HUES48 (cell line): ENCODE results near the gene GPATCH2L.

Experiments
- H3K27ac ChIP-seq: one replicate; pipeline ENCODE4 v1.7.0; 2013; ENCODE audit warnings: low read depth, low read length, inconsistent platforms
- H3K27me3 ChIP-seq: 2 replicates; pipeline ENCODE4 v1.6.1; 2013; ENCODE audit warnings: mild to moderate bottlenecking, low read length; ENCODE audit not compliant: control insufficient read depth, insufficient read depth
- H3K36me3 ChIP-seq: 2 replicates; pipeline ENCODE4 v1.6.1; 2013; ENCODE audit warnings: low read length; ENCODE audit not compliant: control insufficient read depth, insufficient read depth
- H3K4me1 ChIP-seq: 2 replicates; pipeline ENCODE4 v1.6.1; 2013; ENCODE audit warnings: mild to moderate bottlenecking, low read length; ENCODE audit not compliant: control insufficient read depth, insufficient read depth
- H3K4me3 ChIP-seq: 2 replicates; pipeline ENCODE4 v1.5.1; 2013; ENCODE audit warnings: mild to moderate bottlenecking, low read depth, low read length
- H3K9ac ChIP-seq: 2 replicates; pipeline ENCODE4 v1.6.1; 2013; ENCODE audit warnings: mild to moderate bottlenecking, low read depth, low read length, moderate library complexity
- H3K9me3 ChIP-seq: 2 replicates; pipeline ENCODE4 v1.6.1; 2013; ENCODE audit warnings: low read length; ENCODE audit not compliant: control insufficient read depth, insufficient read depth

The GPATCH2L gene

DNA sequence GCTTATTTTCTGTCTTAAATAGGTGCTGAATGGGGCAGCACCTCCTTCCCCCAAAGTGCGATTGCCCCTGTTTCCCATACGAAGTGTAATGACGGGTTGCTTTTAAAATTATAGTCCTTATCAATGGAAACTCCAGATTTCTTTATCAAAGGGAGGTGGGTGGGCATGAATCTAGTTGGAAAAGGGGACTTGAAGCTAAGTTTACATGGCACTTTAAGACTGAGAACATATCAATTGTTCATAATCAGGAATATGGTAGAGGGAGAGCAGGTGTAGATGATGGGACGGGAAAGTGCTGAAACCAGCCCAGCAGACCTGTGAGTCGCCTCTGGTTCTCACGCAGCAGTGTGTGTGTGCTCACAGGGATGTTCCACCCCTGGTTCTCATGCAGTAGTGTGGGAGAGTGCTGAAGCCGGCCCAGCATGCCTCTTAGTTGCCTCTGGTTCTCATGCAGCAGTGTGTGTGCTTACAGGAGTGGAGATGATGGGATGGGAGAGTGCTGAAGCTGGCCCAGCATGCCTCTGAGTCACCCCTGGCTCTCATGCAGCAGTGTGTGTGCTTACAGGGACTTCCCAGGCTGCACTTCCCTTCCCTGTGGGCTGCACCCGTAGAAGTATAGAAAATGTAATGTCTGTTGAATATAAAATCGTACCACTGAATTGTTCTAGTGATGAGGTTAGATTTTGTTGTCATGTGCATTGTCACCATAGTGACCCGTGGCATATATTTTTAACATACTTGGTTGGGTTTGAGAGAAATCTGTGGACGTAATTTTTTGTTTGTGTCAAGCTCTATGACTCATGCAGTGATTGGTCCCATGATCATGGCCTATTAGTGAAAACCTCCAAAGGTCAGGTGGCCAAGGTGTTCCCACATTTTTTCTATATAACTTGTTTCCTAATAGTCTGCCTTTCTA, 51.6 kb downstream of the GPATCH2L start:
- Histone ChIP-seq H3K27me3 (no peaks in the 10 kb centered on the region), H3K9me3 (no peaks in the 10 kb centered on the region), H3K4me1 (peaks cover 12% of the 10 kb centered on the region), H3K36me3 (peaks cover 46% of the 10 kb centered on the region), H3K27ac (no peak overlapping the region), H3K4me3 (no peak overlapping the region), H3K9ac (no peak overlapping the region)

DNA sequence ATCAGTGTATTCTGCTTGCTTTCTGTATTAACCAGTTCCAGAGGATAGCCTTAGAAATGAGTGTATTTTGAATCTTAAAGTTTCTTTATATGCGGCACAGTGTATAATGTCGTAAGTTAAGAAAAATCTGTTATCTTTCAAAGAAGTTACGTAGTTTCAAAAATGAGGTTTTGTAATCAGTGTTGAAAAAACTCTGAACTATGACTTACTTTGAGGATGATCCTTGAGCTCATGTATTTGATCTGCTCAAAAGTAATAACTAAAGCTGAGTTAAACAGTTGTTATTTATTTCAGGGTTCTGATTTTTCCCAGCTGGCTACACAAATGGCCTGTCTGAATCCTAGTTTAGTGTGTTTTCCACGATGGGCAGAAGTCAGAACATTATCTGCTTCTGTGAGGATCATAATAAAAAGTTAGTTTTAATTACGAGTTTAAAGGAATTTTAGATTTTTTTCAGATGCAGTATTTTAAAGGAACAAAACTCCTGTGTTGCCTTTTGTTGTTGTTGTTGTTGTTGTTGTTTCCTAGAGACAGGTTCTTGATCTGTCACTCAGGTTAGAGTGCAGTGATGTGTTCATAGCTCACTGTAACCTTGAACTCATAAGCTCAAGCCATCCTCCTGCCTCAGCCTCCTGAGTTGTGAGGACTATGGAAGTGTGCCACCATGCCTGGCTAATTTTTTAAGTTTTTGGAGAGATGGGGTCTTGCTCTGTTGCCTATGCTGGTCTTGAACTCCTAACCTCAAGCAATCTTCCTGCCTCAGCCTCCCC, 52.9 kb downstream of the GPATCH2L start:
- H3K4me1 ChIP-seq, result peaks cover 16% of the 10 kb centered on the region
- no peaks in the 10 kb centered on the region for H3K27me3 ChIP-seq
- no peaks in the 10 kb centered on the region for H3K9me3 ChIP-seq
- H3K4me3 ChIP-seq, result no peak overlapping the region
- H3K9ac ChIP-seq, result no peak overlapping the region
- no peak overlapping the region for H3K27ac ChIP-seq
- peaks cover 33% of the 10 kb centered on the region for H3K36me3 ChIP-seq

DNA sequence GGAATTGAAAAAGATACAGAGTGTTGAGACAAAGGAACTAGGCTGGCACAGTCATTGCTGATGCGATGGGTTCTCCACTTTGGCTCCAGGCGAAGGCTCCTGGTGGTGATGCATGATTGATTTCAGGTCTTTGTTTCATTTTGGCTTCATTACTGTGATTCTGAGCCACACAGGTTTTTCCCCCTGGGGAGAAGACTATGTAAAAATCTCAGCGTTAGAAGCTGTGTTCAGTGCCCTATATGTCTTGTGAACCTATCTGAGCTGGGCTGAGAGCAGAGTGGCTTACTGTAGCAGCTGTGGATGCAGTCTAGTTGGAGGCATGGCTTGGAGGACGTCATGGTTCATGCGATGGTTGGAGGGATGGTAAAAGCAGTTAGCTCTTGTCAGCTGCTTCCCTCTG, 54.0 kb downstream of the GPATCH2L start:
- no peaks in the 10 kb centered on the region for H3K27me3 ChIP-seq
- no peaks in the 10 kb centered on the region for H3K9me3 ChIP-seq
- H3K4me3 ChIP-seq, result no peak overlapping the region
- peaks cover 16% of the 10 kb centered on the region for H3K4me1 ChIP-seq
- H3K36me3 ChIP-seq, result peaks cover 22% of the 10 kb centered on the region
- no peak overlapping the region for H3K27ac ChIP-seq
- H3K9ac ChIP-seq, result no peak overlapping the region

DNA sequence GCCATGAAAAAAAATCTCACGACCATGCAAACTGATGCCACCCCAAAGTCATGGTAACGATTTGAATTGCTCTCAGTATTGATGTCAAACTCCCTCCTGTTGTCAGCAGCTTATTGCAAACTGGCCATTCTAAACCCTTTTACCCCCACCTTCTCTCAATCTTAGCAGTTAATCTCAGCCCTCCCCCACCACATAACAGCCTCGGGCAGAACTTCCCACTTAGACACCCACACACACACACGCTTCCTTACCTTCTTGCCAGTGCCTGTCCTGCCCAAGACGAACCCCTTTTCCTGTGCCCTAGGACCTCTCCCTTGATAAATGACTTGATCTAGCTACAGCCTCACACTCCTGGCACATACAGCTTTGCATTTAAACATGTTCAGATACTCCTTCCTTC, 56.6 kb downstream of the GPATCH2L start:
- Histone ChIP-seq H3K4me1 (peaks cover 16% of the 10 kb centered on the region), H3K27ac (no peak overlapping the region), H3K9ac (no peak overlapping the region), H3K4me3 (no peak overlapping the region), H3K9me3 (no peaks in the 10 kb centered on the region), H3K36me3 (no peaks in the 10 kb centered on the region), H3K27me3 (no peaks in the 10 kb centered on the region)

DNA sequence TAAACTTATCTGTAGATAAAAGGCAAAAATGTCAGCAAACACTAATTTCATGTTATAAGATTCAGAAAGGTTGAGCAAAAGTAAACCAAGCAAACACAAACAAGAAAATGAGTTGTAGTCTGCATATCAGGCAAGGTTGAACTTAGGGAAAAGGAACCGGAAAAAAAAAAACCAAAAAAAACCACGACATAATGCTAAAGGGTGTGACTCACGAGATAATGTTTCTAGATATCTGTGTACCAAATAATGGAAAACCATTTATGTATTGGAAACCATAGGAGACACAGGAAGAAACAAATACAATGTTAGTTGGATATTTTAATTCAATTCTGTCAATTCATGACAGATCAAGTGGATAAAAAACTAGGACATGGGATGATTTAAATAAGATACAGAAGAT, 60.5 kb downstream of the GPATCH2L start:
- no peak overlapping the region for H3K4me3 ChIP-seq
- H3K9ac ChIP-seq, result no peak overlapping the region
- no peaks in the 10 kb centered on the region for H3K9me3 ChIP-seq
- H3K4me1 ChIP-seq, result peaks cover 15% of the 10 kb centered on the region
- no peaks in the 10 kb centered on the region for H3K27me3 ChIP-seq
- H3K27ac ChIP-seq, result no peak overlapping the region
- no peaks in the 10 kb centered on the region for H3K36me3 ChIP-seq

DNA sequence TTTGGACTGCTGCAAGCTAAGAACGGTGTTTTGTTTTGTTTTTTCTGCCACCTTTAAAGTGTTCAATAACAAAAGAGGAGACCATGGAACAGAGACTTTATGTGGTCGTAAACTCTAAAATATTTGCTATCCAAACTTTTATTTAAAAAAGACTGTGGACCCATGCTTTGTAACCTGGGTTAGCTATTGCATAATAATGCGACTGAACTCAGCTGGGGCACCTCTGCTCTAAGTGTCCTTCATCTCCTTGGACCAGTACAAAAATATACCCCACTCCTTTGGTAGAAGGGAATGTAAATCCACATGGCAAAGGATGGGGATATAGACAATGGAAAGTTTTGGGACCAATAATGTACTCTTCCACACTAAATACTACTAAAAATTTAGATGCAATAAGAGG, 65.5 kb downstream of the GPATCH2L start:
- H3K27ac ChIP-seq, result no peak overlapping the region

DNA sequence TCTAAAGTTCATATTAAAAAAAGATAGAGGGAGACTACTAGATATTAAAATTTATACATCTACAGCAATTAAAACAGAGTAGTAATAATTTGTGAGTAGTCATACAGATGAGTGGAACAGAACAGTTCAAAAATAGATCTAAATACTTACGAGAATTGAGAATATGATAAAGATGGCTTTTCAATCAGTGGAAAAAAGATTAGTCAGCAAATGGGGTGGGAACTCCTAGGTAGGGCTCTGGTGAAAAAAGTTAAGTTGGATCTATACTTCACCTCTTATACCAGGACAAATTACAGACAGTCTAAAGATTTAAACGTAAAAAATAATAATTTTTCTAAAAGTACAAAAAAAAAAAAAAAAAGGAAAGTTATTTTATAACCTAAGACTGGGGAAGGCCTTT, 66.9 kb downstream of the GPATCH2L start:
- H3K36me3 ChIP-seq, result no peaks in the 10 kb centered on the region
- H3K4me1 ChIP-seq, result no peaks in the 10 kb centered on the region
- no peak overlapping the region for H3K4me3 ChIP-seq
- no peak overlapping the region for H3K9ac ChIP-seq
- no peak overlapping the region for H3K27ac ChIP-seq
- 0 out of 2 replicates have a peak, but pooled peaks cover 1% of the 10 kb centered on the region for H3K9me3 ChIP-seq
- no peaks in the 10 kb centered on the region for H3K27me3 ChIP-seq

More for the DNA sequence above, 65.5 kb downstream of the GPATCH2L start:
- H3K9me3 ChIP-seq, result no peaks in the 10 kb centered on the region
- no peak overlapping the region for H3K9ac ChIP-seq
- no peaks in the 10 kb centered on the region for H3K4me1 ChIP-seq
- no peak overlapping the region for H3K4me3 ChIP-seq
- no peaks in the 10 kb centered on the region for H3K27me3 ChIP-seq
- H3K36me3 ChIP-seq, result no peaks in the 10 kb centered on the region

DNA sequence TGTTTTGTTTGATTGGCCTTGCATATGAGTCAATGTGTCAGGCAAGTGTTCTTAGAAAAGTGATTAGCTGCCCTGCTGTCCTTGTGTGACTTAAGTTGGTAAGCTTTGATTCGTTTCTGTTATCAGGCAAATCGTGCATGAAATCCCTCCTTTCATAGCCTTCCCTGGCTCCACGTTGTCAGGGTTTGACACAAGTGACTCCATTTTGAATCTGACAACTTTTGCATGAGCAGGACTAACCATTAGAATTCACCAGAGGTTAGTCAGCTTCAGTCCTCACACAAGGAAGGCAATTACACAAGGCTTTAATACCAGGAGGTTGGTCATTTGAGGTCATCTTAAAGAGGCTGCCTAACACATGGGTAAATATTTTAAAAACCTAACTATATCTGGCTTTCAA, 68.2 kb downstream of the GPATCH2L start:
- no peaks in the 10 kb centered on the region for H3K36me3 ChIP-seq
- H3K4me3 ChIP-seq, result no peak overlapping the region
- H3K4me1 ChIP-seq, result no peaks in the 10 kb centered on the region
- H3K9ac ChIP-seq, result no peak overlapping the region
- no peak overlapping the region for H3K27ac ChIP-seq
- H3K9me3 ChIP-seq, result 0 out of 2 replicates have a peak, but pooled peaks cover 3% of the 10 kb centered on the region
- no peaks in the 10 kb centered on the region for H3K27me3 ChIP-seq

DNA sequence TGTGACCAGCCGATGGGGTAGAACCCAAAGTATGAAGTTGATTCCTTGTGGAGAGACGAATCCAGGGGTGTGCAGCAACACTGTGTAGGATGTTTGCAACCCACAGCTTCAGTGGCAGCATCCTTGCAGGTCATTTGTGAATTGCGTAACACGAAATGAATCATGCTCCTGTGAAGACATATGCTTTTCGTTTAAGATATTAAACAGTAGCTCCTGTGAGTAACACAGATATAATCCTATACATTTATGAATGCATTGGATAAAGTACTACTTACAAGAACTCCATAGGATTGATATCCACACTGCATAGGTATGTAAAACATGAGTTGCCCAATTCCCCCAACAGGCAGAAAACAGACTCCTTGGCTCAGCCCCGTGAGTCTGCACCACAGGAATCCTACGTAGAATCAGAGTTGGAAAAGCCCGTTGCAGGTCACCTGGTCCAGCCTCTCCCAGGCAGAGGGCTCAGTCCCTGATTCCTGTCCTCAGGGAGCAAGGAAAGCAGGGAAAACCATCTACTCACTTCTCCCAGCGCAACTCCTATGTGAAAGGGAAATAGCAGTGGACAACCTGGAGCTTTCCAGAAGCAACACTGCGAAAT, 75.8 kb downstream of the GPATCH2L start:
- Histone ChIP-seq H3K36me3 (no peaks in the 10 kb centered on the region), H3K4me3 (no peak overlapping the region), H3K27me3 (no peaks in the 10 kb centered on the region), H3K9ac (no peak overlapping the region), H3K9me3 (0 out of 2 replicates have a peak, but pooled peaks cover 3% of the 10 kb centered on the region), H3K4me1 (peaks cover 4% of the 10 kb centered on the region; the same call in 1 of the 2 replicates), H3K27ac (no peak overlapping the region)

DNA sequence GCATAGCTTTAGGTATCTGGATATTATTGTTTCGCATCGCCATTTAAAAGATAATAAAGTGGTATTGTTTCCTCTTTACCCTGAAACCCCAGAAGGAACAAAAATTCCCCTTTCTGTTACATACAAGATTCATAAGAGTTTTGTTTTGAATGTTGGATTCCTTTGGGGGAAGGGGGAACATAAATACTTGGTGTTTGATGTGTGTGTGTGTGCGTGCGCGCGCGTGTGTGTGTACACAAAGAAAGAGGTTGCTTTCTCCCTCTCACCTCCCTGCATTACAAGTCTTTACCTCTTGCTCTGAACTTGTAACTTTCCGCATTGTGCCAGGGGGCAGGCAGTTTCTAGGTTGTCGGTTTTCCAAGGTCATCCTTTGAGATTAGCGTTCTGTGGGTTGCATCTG, 76.4 kb downstream of the GPATCH2L start:
- H3K36me3 ChIP-seq, result no peaks in the 10 kb centered on the region
- H3K27ac ChIP-seq, result no peak overlapping the region
- H3K4me3 ChIP-seq, result no peak overlapping the region
- H3K27me3 ChIP-seq, result no peaks in the 10 kb centered on the region
- H3K4me1 ChIP-seq, result peaks cover 4% of the 10 kb centered on the region; the same call in 1 of the 2 replicates
- no peak overlapping the region for H3K9ac ChIP-seq
- H3K9me3 ChIP-seq, result 0 out of 2 replicates have a peak, but pooled peaks cover 3% of the 10 kb centered on the region
